Fibroblast of peridontal ligament (primary cell): Measurements from ENCODE around the gene COL17A1.

Source experiments
- DNase-seq: peaks from one replicate; pipeline ENCODE4 v3.0.0-alpha.2; 2010; ENCODE audit errors: extremely low read depth

COL17A1 gene

GRCh38 chr10:103990121-103990520 is 95.6 kb downstream of the COL17A1 start:
- DNase-seq = peak; percentile 19

- no peak for DNase-seq
Observed at GRCh38 chr10:103986360-103986759, 99.3 kb downstream of the COL17A1 start.

GRCh38 chr10:103985726-103986125 is 100.0 kb downstream of the COL17A1 start:
- DNase-seq = peak; percentile 54

GRCh38 chr10:103983367-103983911 is 102.2 kb downstream of the COL17A1 start:
- no peak for DNase-seq

- no peak for DNase-seq
Observed at GRCh38 chr10:103982639-103983038, 103.0 kb downstream of the COL17A1 start.
